ENCODE data around the gene SHISAL2B.
"Not testable (repeated sequence)": the region's sequence is repeated elsewhere in the genome, so short reads cannot be mapped to it uniquely, and the experiment has no call there.

The SHISAL2B gene

DNA sequence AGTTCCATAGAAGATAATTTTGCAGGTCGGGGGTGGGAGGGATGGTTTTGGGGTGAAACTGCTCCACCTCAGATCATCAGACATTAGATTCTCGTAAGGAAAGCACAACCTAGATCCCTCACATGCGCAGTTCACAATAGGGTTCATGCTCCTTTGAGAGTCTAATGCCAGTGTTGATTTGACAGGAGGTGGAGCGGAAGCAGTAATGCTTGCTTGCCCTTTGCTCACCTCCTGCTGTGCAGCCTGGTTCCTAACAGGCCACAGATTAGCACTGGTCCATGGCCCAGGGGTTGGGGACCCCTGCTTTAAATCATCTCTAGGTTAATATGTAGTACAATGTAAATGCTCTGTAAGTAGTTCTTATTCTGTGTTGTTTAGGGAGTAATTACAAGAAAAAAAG is 10.5 kb downstream of the SHISAL2B start:
- DNase-seq (ENCODE audit: low read depth) = no peak

DNA sequence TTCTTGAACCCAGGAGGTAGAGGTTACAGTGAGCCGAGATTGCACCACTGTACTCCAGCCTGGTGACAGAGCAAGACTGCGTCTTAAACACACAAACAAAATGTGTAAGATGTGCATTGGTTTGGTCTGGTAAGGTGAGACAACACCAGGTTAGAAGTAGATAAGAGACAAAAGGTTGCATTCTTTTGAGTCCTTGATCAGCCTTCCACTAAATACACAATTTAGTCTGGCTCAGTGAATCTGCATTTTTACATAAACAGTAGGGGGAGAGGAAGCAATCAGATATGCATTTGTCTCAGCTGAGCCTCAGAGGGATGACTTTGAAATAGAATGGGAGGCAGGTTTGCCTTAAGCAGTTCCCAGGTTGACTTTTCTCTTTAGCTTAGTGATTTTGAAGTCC is 15.8 kb downstream of the SHISAL2B start:
- DNase-seq (ENCODE audit: low read depth) = not testable (repeated sequence)

DNA sequence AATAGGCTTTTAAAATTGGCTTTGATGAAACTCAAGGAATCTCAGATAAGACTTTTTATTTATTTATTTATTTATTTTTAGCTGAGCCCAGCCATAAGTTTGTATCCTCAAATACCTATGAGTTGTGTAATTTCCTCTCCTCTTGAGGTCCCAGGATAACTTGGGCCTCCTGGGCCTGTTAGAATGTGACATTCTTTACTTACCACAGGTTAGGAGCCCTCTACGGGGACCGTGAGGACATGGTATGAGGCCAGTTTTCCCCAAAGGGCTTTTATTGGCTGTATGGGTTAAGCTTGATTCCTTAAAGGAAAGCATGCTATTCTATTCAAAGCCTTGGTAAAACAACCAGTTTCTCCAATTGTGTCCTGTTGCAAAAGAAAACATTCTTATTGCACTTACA is 16.9 kb downstream of the SHISAL2B start:
- no peak for DNase-seq (ENCODE audit: low read depth)

DNA sequence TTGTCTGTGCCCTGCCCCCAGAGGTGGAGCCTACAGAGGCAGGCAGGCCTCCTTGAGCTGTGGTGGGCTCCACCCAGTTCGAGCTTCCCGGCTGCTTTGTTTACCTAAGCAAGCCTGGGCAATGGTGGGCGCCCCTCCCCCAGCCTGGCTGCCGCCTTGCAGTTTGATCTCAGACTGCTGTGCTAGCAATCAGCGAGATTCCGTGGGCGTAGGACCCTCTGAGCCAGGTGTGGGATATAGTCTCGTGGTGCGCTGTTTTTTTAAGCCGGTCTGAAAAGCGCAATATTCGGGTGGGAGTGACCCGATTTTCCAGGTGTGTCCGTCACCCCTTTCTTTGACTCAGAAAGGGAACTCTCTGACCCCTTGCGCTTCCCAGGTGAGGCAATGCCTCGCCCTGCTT is 24.2 kb downstream of the SHISAL2B start:
- DNase-seq (ENCODE audit: low read depth) = not testable (repeated sequence)

DNA sequence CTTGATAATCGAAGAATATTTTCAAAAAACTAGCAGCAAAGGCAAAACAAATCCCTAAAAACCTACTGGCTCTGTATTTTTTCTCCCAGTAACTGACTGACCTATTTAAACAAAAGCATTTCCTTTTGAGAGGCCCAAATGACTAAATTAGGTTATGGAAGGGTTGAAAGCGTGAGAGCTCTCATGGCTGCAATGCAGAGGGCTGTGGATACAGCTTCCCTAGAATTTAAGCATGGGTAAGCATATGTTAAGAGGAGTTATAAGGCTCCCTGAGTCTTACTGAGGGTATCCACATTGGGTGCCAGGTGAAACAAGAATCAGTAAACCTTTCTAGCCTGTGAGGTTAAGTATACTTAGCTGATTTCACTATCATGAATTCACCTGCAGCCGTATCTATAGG is 32.3 kb downstream of the SHISAL2B start:
- no peak for DNase-seq (ENCODE audit: low read depth)

DNA sequence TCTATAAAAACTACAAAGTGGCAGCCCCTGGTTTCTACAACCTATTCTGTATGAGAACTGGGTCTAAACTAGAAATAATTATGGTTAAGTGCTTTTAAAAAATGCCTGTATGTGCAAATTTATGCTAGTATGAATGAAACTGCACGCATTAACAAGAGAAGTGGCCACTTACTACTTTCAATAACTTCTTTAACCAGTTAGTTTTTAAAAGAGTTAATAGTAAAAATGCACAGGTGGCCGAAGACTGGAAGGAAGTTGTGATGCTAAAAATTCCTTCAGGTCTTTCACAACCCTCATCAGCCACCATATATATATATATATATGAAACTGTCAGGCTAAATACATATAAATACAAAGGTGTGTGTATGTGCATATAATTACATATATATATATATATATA is 36.8 kb downstream of the SHISAL2B start:
- DNase-seq (ENCODE audit: low read depth) = no peak

DNA sequence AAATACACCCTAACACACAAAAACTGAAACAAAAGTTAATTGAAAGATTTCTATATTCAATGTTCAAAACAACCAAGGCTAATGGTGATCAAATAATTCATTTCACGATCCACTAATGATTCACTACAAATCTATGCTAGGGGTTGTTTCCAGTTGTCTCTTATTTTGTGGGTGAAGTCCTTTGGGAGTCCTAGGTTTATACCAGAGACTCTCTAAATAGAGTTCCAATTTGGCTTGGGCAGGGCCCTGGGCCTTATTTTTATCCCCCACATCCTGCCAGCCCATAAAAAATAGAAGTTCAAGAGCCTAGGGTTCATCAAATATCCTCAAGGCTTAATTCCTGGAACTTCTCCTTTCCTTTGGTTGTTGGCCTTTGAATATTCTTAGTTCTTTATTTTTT is 52.1 kb downstream of the SHISAL2B start:
- no peak for DNase-seq (ENCODE audit: low read depth)

DNA sequence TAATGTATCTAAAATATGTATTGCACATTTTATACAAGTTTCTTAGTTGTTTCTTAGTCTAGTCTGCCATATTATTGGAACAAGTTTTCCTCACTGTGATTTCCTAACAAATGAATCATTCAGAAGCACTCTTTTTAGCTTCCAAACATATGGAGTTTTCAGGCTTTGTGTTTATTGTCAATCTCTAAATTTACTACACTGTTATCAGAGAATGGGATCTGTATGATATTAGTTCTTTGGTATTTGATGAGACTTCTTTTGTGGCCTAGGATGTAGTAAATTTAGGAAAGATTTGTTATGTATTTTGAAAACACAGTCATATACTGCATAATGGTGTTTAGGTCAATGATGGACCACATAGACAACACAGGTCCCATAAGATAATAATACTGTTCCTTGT is 52.5 kb downstream of the SHISAL2B start:
- DNase-seq (ENCODE audit: low read depth) = no peak

DNA sequence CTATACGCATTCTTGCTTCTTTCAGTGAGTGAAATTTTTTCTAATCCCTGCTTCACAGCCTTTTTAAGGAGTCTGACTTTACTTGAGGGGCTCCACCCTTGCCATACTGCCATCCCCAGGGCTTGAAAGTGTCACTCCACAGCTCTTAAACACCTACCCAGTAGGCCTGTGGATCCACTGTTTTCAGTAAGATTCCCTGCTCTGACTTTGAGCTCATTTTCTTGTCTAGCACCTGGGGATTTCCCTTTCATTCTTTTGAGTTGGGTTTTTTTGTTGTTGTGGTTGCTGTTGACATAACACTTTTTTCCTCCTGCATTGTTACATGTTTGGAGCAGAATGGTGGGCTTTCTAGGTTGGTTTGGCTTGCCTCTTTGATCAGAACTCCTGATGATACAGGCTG is 54.6 kb downstream of the SHISAL2B start:
- no peak for DNase-seq (ENCODE audit: low read depth)

DNA sequence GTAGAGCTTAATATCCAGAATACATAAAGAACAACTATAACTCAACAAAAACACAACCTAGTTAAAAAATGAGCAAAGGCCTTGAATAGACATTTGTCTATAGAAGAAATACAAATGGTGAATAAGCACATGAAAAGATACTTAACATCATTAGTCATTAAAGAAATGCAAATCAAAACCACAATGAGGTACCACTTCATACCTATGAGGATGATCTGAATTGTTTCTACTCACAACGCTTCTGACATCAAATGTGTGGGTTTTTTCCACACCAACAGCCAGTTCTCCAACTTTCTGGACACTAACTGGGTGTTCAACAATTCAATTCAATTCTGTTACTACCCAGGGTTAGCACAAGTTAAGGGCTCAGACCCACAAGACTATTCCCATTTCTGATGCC is 56.1 kb downstream of the SHISAL2B start:
- DNase-seq (ENCODE audit: low read depth) = no peak

DNA sequence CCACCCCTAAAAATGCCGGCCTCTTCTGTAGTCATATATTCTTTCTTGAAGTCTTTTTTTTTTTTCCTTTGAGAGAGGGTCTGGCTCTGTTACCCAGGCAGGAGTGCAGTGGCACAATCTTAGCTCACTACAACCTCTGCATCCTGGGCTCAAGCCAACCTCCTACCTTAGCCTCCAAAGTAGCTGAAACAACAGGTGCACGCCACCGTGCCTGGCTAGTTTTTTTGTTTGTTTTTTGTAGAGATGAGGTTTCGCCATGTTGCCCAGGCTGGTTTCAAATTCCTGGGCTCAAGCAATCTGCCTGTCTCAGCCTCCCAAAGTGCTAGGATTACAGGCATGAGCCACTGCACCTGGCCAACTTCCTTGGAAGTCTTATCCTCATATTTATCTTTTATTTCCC is 59.1 kb downstream of the SHISAL2B start:
- no peak for DNase-seq (ENCODE audit: low read depth)

DNA sequence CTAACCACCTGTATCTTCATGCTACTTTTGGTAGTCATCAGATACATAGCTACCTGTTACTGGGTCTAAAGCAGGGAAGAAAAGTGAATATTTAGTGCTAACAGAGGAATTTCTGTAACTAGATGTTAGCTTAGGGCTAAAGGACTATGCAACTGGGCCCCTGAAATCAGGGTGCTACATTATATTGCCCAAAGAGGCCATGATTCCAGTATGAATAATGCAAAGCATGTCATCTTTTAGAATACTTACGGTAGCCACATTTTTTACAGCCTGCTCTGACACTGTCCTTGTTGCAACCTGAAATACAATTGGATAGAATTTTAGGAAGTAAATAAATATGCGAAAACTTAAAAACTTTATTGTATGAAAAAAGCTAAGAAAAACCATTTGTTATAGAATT is 63.8 kb downstream of the SHISAL2B start:
- DNase-seq (ENCODE audit: low read depth) = no peak

DNA sequence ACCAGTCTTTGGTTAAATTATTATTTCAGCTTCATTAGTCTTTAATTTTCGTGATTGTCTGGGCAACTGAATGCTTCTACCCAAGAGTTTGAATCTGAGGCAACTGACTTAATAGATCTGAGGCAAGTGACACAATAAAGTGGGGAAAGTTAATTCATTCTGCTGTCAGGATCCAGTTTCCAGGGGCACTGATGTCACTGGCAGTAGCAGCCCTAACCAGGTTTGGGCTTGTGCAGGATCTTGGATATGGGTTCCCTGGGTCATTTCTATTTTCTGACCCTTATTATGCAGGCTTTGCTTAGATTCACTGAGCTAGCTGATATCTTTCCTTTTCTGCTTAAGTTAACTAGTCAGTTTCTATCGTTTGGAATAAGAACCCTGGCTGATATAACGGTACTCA is 68.6 kb downstream of the SHISAL2B start:
- no peak for DNase-seq (ENCODE audit: low read depth)

DNA sequence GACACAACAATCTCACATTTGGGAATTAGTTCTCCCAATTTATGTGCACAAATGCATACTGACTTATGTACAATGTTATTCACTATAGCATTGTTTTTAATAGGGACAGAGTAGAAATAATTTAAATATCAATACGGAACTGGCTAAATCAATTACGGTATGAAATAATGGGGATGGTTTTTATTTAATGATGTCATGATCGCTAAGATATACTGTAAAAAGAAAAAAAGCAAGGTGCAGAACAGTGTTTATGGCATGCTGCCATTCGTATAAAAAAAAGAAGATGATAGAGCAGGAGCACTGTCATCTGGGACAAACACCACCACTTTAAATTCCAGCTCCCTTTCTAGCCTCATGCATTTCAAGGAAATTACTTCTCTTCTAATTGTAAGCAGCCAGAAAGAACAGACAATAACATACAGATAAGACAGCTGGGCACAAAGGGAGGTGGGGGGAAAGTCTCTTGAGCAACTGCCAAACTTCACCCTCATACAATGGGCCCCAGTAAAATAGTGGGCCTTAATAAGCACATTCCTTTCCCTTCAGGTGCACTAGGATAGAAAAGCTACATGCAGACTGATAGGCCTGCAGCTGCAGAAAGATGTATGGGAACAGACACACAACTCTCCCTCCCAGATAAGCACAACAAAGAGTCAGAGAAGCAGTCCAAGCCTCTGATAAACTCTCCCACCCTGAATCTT is 69.8 kb downstream of the SHISAL2B start:
- DNase-seq (ENCODE audit: low read depth) = no peak

DNA sequence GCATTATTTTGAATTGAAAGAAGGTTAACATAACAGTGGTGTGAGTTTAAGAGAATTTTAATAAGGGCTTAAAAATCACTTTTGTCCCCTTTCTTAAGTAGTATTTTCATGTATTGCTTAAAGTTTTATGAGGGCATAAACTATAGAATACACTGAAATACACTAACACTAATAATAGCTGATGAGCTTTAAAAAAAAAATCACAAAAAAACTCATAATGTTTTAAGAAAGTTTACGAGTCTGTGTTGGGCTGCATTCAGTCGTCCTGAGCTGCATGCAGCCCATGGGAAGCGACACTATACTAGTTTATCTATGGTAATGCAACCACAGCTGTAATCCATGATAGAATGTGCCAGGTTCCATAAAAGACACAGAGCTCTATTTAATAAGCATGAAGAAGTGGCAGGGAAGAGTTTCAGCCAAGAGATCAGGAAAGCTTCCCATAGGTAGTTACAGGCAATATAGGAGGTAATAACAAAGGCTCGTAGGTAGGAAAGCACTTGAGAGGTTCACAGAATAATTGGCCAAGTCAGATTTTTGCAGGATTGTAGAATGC is 73.7 kb downstream of the SHISAL2B start:
- DNase-seq (ENCODE audit: low read depth) = no peak

DNA sequence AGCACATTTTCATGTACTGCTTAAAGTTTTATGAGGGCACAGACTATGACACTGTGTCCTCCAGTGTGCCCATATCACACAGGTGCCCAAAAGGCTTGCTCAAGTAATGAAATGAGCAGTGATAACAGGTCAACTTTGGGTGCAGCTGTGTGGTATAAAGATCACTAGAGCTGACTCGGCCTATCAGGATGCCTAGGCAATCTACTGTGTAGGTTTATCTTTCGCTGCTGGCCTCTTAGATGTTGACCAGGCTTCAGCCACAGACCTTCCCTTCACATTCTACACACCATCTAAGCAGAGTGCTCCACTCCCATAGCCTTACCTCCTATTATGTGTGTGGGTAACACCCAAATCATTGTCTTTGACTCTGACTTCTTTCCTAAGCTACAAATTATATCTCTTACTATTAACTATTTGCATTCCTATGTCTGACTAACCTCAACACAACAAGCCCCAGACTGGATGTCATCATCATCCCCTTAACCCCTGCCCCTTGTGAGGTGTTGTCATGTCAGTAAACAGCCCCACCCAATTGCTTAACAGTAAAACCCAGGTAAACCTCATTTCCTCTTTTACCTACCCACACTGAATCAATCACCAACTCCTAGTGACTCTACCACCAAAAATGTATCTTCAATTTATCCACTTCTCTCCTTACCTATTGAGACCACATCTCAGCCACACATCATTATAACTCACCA is 75.7 kb downstream of the SHISAL2B start:
- DNase-seq (ENCODE audit: low read depth) = no peak

DNA sequence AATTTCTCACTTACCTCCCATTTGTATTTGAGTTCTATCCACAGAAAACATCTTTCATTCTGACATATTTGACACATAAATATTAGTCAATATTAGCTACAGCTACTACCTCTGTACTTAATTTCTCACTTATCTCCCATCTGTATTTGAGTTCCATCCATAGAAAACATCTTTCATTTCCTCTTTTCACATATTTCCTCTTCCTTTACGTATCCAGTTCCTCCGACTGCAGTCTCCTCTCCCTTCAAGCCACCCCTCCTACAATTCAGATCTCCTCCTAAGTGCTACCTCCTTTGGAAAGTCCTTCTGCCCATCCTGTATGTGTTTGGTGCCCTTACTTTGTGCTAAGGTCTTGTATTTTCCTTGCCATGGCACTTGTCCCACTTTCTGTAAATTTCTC is 76.6 kb downstream of the SHISAL2B start:
- no peak for DNase-seq (ENCODE audit: low read depth)
